ENCODE data around the gene SRSF8.
"Not testable (repeated sequence)": the region's sequence is repeated elsewhere in the genome, so short reads cannot be mapped to it uniquely, and the experiment has no call there.

The SRSF8 gene, protein sequence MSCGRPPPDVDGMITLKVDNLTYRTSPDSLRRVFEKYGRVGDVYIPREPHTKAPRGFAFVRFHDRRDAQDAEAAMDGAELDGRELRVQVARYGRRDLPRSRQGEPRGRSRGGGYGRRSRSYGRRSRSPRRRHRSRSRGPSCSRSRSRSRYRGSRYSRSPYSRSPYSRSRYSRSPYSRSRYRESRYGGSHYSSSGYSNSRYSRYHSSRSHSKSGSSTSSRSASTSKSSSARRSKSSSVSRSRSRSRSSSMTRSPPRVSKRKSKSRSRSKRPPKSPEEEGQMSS

DNA sequence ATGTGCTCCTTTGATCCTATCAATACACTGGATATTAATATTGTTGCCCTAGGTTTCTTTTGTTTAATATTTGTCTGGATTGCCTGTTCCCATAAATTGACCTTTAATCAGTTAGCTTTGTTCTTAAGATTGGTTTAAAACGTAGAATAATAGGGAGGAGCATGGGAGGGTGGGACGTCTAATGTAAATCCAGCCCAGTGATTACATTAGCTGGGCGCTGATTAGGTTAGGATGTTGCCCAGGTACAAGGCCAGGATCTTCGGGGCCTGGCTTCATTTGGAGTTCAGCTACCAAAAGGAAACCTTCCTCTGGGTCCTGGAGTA, at the start of gene SRSF8:
Gene SRSF8 (plus strand): TSS at position 204 of the 323 bp plus-strand sequence. CDS start 308 bp downstream, outside the sequence.
- no peak for DNase-seq (ENCODE audit: low read depth)

DNA sequence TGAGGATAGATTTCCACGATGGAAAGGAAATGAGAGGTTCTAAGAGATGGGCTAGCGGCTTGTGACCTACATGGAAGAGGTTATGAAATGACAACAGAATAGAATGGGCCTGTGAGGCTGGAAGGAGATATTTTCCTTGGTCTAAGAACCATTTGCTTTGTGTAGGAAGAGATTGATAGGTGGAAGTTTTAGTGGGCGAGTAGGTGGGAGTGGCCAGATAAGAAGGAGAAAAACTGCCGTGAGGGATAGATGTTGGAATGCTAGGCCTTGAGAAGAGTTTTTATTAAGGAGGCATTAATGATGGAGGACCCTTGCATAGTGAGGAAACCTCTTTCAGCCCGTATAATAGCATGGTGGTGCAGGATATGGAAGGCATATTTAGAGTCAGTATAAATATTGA, 45.3 kb upstream of the SRSF8 start:
- not testable (repeated sequence) for DNase-seq (ENCODE audit: low read depth)

DNA sequence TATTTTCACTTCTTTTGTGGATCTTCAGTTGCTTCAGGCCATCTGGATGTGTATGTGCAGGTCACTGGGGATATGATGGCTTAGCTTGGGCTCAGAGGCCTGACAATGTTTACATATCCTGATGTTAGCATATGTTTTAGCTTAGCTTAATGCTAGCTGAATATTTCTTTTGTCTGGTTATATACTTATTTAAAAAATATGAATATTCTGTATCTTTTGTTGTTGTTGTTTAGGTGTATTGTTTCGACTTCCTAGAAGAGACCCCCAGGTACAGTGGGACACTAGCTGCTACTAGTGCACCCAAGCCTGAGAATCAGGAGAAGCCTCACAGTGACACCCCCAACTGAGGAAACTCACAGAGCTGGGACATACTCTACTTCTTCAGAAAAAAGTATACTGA, 41.8 kb upstream of the SRSF8 start, which contains the start of gene KDM4E:
Gene KDM4E (plus strand): TSS at position 301 of the 400 bp plus-strand sequence. CDS start 300 bp downstream, outside the sequence.
- no peak for DNase-seq (ENCODE audit: low read depth)

DNA sequence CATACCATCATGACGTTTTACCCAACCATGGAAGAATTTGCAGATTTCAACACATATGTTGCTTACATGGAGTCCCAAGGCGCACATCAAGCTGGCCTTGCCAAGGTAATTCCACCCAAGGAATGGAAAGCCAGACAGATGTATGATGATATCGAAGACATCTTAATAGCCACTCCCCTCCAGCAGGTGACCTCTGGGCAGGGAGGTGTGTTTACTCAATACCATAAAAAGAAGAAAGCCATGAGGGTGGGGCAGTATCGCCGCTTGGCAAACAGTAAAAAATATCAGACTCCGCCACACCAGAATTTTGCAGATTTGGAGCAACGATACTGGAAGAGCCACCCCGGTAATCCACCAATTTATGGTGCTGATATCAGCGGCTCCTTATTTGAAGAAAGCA, 41.1 kb upstream of the SRSF8 start:
- DNase-seq (ENCODE audit: low read depth), result not testable (repeated sequence)

DNA sequence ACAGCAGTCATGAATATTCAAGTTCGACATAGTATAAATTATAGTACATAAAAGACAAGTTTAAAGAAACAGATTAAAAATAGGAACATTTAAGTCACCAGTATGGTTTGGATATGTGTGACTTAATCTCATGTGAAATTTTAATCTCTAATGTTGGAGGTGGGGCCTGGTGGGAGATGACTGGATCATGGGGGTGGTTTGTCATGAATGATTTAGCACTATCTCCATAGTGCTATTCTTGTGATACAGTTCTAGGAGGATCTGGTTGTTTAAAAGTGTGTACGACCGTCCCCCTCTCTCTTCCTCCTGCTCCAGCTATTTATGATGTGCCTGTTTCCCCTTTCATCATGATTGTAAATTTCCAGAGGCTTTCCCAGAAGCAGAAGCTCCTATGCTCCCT, 38.4 kb upstream of the SRSF8 start:
- DNase-seq (ENCODE audit: low read depth), result no peak

DNA sequence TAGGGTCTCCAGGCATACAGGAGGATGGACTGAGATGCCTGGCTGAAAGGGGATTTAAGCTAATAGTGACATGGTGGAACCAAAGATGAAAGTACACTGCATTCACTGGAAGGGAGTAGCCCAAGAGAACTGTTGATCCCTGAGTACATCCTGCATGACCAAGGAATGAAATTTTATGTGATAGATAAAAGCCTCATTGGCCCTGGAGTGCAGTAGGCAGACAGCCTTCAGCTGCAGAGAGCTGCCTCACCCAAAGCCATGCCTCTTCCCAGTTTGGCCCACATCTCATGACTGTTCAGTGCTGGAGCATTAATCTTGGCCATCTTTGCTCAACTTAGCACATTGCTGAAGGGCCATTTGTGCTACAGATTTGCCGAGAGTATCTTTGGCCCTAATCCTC, 33.7 kb upstream of the SRSF8 start:
- DNase-seq (ENCODE audit: low read depth), result no peak

DNA sequence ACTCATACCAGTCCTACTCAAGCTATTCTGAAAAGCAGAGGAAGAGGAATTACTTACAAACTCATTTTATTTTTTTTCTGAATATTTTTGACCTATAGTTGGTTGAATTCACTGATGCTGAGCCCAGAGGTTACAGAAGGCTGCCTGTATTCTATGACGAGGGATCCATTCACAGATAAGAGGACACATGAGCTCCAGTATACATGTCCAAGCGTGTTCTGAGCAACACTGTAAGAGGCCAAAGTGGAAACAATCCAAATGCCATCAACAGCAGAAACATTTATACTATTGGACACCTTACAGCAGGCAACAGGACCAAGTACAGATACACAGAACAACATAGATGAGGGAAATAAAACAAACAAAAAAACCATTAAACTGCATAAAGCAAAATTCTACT, 31.4 kb upstream of the SRSF8 start:
- no peak for DNase-seq (ENCODE audit: low read depth)

DNA sequence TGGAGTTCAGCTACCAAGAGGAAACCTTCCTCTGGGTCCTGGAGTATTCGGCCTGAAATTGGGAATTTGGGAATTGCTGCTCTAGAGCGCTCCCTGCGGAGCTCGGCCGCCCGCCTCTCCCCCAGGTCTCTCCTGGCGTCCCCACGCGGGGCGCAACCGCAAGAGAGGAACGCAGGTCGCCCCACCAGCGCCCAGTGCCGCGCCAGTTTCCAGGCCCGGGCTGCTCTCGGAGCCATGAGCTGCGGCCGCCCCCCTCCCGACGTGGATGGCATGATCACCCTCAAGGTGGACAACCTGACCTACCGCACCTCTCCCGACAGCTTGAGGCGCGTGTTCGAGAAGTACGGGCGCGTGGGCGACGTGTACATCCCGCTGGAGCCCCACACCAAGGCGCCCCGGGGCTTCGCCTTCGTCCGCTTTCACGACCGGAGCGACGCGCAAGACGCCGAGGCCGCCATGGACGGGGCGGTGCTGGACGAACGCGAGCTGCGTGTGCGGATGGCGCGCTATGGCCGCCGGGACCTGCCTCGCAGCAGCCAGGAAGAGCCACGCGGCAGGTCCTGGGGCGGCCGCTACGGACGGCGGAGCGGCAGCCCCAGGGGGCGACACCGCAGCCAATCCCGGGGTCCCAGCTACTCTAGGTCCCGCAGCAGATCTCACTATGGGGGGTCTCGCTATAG, 29.2 kb upstream of the SRSF8 start:
- DNase-seq (ENCODE audit: low read depth), result not testable (repeated sequence)

DNA sequence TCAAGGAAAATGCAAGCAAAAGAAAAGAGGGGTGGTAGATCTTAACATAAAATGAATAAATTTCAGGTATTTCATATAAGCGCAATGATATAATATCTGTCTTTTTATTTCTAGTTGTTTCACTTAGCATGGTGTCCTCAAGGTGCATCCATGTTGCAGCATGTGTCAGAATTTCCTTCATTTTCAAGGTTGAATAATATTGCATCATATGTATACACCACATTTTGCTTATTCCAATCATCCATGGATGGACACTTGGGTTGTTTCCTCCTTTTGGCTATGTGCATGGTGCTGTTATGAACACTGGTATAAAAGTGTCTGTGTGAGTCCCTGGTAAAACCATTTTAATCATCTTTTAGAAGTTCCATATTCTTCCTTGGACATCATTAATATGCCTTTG, 24.5 kb upstream of the SRSF8 start:
- DNase-seq (ENCODE audit: low read depth), result no peak

DNA sequence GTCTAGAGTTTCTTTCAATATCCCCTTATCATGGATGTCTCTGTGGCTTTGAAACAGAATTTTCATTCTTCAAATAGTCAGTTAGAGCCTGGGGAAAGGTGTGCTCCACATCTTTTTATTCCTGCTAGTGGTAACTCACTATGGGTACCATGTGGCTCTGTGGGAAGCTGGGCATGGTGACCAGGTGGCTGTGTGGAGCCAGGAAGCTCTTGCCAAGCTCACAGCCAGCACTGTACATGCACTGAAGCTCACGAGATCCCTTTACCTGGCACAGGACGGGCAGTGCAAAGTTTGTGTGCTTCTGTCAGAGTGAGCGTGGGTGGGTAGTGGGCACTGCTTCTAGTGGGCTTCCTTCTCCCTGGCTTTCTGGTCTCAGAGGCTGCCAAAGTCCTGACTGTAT, 23.8 kb upstream of the SRSF8 start:
- DNase-seq (ENCODE audit: low read depth), result no peak

DNA sequence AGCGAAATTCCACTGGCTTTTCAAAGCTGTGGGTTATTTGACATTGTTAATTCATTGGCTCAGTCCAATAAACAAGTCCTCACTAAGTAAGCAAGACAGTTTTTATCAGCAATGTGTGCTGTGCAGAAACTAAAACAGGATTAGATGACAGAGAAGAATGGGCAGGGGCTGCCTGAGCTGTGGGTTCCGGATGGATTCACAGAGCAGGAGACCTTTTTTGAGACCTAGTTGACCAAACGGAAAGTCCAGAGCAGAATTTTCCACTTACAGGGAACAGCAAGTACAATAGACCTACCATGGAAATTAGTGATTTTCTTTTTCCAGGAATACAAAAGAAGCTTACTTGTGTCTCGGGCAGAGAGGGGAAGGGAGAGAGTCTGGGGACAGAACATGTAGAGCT, 22.7 kb upstream of the SRSF8 start:
- DNase-seq (ENCODE audit: low read depth), result peak; percentile 11

DNA sequence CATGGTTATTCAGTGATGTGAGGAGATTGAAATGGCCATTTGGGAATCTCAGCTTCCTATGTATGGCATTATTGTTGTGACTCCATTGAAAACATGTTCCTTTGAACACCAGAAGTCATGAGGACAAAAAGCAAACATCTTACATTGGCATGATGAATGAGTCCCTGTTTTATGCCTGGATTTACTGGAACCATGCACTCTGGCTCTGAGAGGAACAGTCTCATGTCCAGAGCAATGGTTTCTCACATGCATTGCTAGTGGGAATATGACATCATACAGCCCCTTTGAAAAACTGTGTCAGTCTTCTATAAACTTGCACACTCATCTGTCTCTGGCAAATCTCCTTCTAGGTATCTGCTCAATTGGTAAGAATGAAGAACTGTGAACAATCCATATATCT, 20.9 kb upstream of the SRSF8 start:
- DNase-seq (ENCODE audit: low read depth), result no peak

DNA sequence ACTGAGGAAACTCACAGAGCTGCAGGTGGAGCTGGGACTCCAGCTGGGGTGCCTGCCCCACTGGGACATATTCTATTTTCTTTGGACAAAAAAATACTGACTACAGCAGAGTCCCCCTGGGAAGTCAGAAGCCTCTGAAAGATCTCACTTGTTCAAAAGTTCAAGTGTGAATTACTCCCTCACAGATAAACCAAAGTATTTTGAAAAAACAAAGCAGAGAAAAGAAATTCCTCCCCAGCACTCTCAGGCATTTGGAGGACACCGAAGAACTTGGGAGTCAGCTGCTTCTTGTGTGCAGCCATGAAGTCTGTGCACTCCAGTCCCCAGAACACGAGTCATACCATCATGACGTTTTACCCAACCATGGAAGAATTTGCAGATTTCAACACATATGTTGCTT, 17.6 kb upstream of the SRSF8 start, which contains the start of gene KDM4F:
Gene KDM4F (plus strand): TSS at position 301 of the 400 bp plus-strand sequence.
- not testable (repeated sequence) for DNase-seq (ENCODE audit: low read depth)

DNA sequence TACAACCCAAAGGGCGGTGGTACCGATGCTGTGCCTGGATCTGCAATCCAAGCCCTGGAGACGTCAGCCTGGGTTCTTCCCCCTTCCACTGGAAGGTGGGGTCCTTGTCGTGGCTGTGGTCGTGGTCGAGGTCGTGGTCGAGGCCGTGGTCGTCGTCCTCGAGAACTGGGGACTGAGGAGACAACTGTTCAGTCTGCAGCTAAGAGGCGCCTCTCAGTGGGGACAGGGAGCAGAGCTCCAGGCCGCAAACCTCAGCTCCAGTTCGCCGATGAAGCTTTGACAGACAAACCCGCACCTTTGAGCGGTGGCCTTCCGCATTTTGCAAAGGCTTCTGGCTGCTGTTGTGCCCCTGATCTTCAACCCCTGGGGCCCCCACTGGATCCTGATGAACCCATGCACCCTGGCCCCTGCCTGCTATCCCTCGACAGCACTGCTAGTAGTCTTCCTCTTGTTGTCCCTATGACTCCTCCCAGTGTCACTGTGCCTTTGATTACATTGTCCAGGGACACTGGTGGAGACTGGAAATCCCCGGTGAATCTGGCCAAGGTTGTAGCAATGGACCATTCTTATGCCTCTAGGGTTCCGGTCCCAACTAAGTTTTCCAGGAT, 16.0 kb upstream of the SRSF8 start:
- no peak for DNase-seq (ENCODE audit: low read depth)

DNA sequence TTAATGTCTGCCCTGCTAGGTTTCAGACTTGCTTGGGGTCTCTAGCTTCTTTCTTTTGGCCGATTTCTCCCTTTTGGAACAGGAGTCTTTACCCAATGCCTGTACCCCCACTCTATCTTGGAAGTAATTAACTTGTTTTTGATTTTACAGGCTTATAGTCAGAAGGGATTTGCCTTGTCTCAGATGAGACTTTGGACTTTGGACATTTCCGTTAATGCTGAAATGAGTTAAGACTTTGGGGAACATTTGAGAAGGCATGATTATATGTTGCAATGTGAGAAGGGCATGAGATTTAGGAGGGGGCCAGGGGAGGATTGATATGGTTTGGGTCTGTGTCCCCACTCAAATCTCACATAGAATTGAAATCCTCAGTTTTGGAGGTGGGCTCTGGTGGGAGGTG, 12.4 kb upstream of the SRSF8 start:
- DNase-seq (ENCODE audit: low read depth), result no peak

DNA sequence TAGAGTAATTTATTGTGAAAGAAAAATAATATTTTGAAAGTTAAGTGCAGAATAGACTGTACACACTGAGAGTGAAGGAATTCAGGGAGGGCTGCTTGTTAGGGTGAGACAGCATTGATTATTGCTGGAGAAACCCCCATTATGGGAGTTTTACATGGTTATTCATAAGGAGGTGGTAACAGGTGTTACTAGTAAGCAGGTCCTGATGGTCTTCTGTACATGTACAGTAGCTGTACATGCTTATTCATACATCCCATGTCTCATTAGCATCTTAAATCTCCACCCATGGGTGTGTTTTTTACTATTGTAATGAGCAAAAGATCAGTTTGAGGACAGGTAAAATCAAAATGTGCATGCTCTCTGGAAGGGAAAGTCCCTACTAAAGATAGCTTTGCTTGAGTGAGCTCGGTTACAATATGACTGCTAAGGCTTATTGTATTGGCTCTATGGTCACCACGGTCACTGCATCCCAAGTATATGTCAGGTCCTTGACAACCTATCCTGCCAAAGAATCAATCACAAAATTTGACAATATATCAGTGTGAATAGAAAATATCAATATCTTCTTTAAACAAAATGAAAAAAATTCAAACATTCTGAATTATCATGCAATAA, 11.3 kb upstream of the SRSF8 start:
- DNase-seq (ENCODE audit: low read depth), result no peak

DNA sequence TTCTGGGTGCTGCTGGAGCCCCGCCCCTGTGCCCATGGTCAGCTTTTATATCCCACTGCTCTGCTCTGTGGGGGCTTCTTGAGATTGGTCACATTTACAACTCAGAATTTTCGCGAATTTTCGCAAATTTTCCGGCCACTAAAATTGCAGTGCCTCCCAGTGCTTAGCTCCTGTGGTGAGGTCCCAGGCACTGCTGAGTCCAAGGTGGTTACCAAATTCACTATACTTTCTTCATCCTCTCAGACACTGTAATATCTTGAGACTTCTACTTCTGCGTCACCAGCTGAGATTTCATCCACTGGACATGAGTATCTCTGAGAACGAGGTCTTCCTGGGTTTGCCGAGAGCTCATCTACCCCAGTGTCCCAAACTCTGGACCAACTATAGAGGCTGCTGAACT, 8.8 kb upstream of the SRSF8 start:
- DNase-seq (ENCODE audit: low read depth), result no peak

DNA sequence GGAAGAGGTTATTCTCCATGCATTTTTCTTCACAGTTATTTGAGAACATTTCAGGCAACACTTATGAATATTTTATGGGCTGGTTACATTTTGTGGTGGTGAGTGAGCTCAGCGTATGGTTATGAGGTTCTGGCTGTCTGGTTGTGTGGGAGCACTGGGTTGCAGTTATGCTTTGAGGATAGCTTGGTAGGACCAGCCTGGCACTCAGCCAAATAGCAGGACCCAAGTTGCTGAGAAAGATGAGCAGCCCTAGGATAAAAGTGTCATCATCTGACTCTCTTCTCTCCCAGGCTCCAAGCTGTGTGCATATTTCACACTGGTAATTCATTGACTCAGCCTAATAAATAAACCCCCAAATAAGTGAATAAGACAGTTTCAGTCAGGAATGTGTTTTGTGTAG, 8.1 kb upstream of the SRSF8 start:
- peak; percentile 91 for DNase-seq (ENCODE audit: low read depth)

DNA sequence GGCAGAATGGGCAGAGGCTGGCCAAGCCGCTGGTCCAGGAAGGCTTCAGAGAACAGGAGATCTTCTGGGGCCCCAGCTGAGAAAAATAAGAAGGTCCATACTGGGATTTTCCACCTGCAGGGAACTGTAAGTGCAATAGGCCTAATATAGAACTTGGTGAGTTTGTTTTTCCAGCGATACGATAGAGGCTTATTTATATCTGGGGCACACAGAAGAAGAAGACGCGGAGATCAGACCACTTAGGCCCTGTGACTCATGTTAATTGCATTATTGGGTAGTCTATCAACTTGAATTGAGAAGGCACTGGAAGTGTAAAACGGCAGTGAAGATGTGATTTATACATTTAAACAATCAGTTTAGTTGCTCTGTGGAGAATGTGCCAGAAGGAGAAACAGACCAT, 7.7 kb upstream of the SRSF8 start:
- no peak for DNase-seq (ENCODE audit: low read depth)

DNA sequence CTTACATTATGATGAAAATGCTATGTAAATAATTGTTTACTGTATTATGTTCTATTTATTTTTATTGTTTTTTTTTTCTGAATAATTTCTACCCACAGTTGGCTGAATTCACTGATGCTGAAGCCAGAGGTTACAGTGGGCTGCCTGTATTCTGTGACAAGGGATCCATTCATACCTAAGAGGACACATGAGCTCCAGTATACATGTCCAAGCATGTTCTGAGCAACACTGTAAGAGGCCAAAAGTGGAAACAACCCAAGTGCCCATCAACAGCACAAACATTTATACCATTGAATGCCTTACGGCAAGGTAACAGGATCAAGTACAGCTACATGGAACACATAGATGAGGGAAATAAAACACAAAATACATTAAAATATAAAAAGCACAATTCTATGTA, 1.4 kb upstream of the SRSF8 start:
- no peak for DNase-seq (ENCODE audit: low read depth)

DNA sequence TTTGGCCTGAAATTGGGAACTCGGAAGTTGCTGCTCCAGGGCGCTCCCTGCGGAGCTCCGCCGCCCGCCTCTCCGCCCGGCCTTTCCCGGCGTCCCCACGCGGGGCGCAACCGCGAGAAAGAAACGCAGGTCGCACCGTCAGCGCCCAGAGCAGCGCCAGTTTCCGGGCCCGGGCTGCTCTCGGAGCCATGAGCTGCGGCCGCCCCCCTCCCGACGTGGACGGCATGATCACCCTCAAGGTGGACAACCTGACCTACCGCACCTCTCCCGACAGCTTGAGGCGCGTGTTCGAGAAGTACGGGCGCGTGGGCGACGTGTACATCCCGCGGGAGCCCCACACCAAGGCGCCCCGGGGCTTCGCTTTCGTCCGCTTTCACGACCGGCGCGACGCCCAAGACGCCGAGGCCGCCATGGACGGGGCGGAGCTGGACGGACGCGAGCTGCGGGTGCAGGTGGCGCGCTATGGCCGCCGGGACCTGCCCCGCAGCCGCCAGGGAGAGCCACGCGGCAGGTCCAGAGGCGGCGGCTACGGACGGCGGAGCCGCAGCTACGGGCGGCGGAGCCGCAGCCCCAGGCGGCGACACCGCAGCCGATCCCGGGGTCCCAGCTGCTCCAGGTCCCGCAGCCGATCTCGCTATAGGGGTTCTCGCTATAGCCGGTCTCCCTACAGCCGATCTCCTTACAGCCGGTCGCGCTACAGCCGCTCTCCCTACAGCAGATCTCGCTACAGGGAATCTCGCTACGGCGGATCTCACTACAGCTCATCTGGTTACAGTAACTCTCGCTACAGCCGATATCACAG, 521 bp downstream of the SRSF8 start:
- peak; percentile 64 for DNase-seq (ENCODE audit: low read depth)

DNA sequence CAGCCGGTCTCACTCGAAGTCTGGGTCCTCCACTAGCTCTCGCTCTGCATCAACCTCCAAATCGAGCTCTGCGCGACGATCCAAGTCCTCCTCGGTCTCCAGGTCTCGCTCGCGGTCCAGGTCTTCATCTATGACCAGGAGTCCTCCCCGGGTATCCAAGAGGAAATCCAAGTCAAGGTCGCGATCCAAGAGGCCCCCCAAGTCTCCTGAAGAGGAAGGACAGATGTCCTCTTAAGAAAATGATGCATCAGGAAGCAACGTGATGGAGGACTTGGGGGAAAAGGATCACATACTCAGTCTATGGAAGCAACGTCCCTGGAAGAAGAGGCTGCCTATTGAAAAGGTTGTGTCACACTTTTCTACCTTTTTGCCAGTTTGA, 1.1 kb downstream of the SRSF8 start:
- DNase-seq (ENCODE audit: low read depth), result no peak

Measured in amniotic epithelial cell (primary cell).